ENCODE results near the gene AMY2A.
"Not testable (repeated sequence)": the region's sequence is repeated elsewhere in the genome, so short reads cannot be mapped to it uniquely, and the experiment has no call there.

DNA sequence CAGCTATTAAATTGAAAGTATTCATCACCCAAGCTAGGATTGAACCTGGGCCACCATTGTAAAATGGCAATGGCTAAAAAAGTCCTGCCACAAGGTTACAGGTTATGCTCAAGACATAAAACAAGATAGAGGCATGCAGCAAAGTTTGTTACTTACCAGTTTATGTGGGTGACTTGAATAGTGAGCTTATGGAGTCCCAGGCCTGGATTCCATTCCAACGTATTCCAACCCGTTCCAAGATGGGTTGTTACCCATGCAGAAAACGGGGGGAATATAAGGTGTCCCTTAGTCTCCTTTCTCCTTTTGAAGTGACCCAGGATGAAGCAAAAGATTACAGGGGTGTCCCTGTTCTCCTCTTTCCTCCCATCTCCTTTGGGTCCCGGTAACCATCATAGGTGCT is 10.2 kb downstream of the AMY2A start:
- TF ChIP-seq, protein P1, sequence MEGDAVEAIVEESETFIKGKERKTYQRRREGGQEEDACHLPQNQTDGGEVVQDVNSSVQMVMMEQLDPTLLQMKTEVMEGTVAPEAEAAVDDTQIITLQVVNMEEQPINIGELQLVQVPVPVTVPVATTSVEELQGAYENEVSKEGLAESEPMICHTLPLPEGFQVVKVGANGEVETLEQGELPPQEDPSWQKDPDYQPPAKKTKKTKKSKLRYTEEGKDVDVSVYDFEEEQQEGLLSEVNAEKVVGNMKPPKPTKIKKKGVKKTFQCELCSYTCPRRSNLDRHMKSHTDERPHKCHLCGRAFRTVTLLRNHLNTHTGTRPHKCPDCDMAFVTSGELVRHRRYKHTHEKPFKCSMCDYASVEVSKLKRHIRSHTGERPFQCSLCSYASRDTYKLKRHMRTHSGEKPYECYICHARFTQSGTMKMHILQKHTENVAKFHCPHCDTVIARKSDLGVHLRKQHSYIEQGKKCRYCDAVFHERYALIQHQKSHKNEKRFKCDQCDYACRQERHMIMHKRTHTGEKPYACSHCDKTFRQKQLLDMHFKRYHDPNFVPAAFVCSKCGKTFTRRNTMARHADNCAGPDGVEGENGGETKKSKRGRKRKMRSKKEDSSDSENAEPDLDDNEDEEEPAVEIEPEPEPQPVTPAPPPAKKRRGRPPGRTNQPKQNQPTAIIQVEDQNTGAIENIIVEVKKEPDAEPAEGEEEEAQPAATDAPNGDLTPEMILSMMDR (IDR thresholded peaks at IDR 0.05), result not testable (repeated sequence)
- not testable (repeated sequence) for TF ChIP-seq POLR2A (IDR thresholded peaks at IDR 0.05)

All from heart left ventricle (tissue), 13 donors.